Measurements from ENCODE around the gene TTC9. TPM values are rescaled to one million over a fixed set of nuclear protein-coding genes. Genes with fewer than 3 reads are reported as not detected.

Gene TTC9
- total RNA-seq, 2 donors from 2014 or later: 3.2 to 6.7 TPM

- intact Hi-C loops (cut with DNase I): loop anchor here (10.0 kb wide), 1 partner anchor 165 kb away; no protein-coding TSS in a partner anchor
- Histone ChIP-seq H3K4me1 (replicated peaks) (no peaks in the 10 kb centered on the region), H3K9me3 (no peaks in the 10 kb centered on the region), H3K27ac (no peak overlapping the region), H3K36me3 (no peaks in the 10 kb centered on the region), H3K27me3 (replicated peaks; ENCODE audit: insufficient read depth) (no peaks in the 10 kb centered on the region), H3K4me3 (no peak overlapping the region)
- no peak for DNase-seq (ENCODE audit: low spot score)
- 97% methylated on average over 4 of the region's 4 CpGs for WGBS
- TF ChIP-seq POLR2A (IDR thresholded peaks at IDR 0.05) (no peak), CTCF (IDR thresholded peaks at IDR 0.05) (no peak), POLR2AphosphoS5 (IDR thresholded peaks at IDR 0.05) (no peak)
These were observed 8.1 kb downstream of the TTC9 start for GRCh38 chr14:70649803-70650202.

GRCh38 chr14:70651522-70651921 lies 9.8 kb downstream of the TTC9 start:
- no peak for TF ChIP-seq POLR2AphosphoS5 (IDR thresholded peaks at IDR 0.05)
- no peak for TF ChIP-seq POLR2A (IDR thresholded peaks at IDR 0.05)
- TF ChIP-seq CTCF (IDR thresholded peaks at IDR 0.05): no peak
- Histone ChIP-seq H3K27ac (no peak overlapping the region), H3K27me3 (replicated peaks; ENCODE audit: insufficient read depth) (no peaks in the 10 kb centered on the region), H3K4me3 (no peak overlapping the region), H3K4me1 (replicated peaks) (no peaks in the 10 kb centered on the region), H3K9me3 (no peaks in the 10 kb centered on the region), H3K36me3 (no peaks in the 10 kb centered on the region)
- DNase-seq (ENCODE audit: low spot score): no peak
- 96% methylated on average over 5 of the region's 5 CpGs for WGBS
- intact Hi-C loops (cut with DNase I): no loop called here

- H3K27me3 ChIP-seq (replicated peaks; ENCODE audit: insufficient read depth): no peaks in the 10 kb centered on the region
- no peaks in the 10 kb centered on the region for H3K4me1 ChIP-seq (replicated peaks)
- H3K9me3 ChIP-seq: no peaks in the 10 kb centered on the region
- TF ChIP-seq CTCF (IDR thresholded peaks at IDR 0.05) (no peak), POLR2AphosphoS5 (IDR thresholded peaks at IDR 0.05) (no peak), POLR2A (IDR thresholded peaks at IDR 0.05) (no peak)
- no peak overlapping the region for H3K27ac ChIP-seq
- H3K36me3 ChIP-seq: no peaks in the 10 kb centered on the region
- no peak overlapping the region for H3K4me3 ChIP-seq
- no peak for DNase-seq (ENCODE audit: low spot score)
- intact Hi-C loops (cut with DNase I): no loop called here
These were observed 11.2 kb downstream of the TTC9 start for GRCh38 chr14:70652871-70653270.

GRCh38 chr14:70653662-70654061 lies 11.9 kb downstream of the TTC9 start:
- H3K36me3 ChIP-seq: no peaks in the 10 kb centered on the region
- no peak overlapping the region for H3K4me3 ChIP-seq
- no peak for DNase-seq (ENCODE audit: low spot score)
- no peaks in the 10 kb centered on the region for H3K4me1 ChIP-seq (replicated peaks)
- no peaks in the 10 kb centered on the region for H3K27me3 ChIP-seq (replicated peaks; ENCODE audit: insufficient read depth)
- intact Hi-C loops (cut with DNase I): no loop called here
- TF ChIP-seq POLR2A (IDR thresholded peaks at IDR 0.05) (no peak), CTCF (IDR thresholded peaks at IDR 0.05) (no peak), POLR2AphosphoS5 (IDR thresholded peaks at IDR 0.05) (no peak)
- H3K9me3 ChIP-seq: no peaks in the 10 kb centered on the region
- H3K27ac ChIP-seq: no peak overlapping the region
- WGBS: 60% methylated on average over 3 of the region's 3 CpGs

- Histone ChIP-seq H3K27me3 (replicated peaks; ENCODE audit: insufficient read depth) (no peaks in the 10 kb centered on the region), H3K4me3 (no peak overlapping the region), H3K9me3 (no peaks in the 10 kb centered on the region), H3K36me3 (no peaks in the 10 kb centered on the region), H3K4me1 (replicated peaks) (no peaks in the 10 kb centered on the region), H3K27ac (no peak overlapping the region)
- DNase-seq (ENCODE audit: low spot score): no peak
- intact Hi-C loops (cut with DNase I): no loop called here
- 82% methylated on average over 6 of the region's 6 CpGs for WGBS
- TF ChIP-seq POLR2A (IDR thresholded peaks at IDR 0.05) (no peak), CTCF (IDR thresholded peaks at IDR 0.05) (no peak), POLR2AphosphoS5 (IDR thresholded peaks at IDR 0.05) (no peak)
These were observed 12.9 kb downstream of the TTC9 start for GRCh38 chr14:70654632-70655031.

Measured in prostate gland (tissue), 2 donors.